Adrenal gland (tissue), 12 donors: ENCODE results near the gene TFF2. TPM values are rescaled to one million over a fixed set of nuclear protein-coding genes. Genes with fewer than 3 reads are reported as not detected.

Experiments used
- DNase-seq, 7 donors: peaks; one replicate each; pipeline ENCODE4 v3.0.0-alpha.2; 2019 to 2020
- H3K27ac ChIP-seq, 5 donors: fragments of 200-600 bp; sonication (generic) in 4 of 5; 1 replicate in 3 of 5; 2 replicates in 2 of 5; pipeline versions ENCODE4 v1.5.1 to v1.8.0; 2016 to 2020; ENCODE audit warnings: mild to moderate bottlenecking in 1 of 5
- H3K27me3 ChIP-seq: fragments of 200-600 bp; 2 replicates; pipeline ENCODE4 v1.8.0; 2021
- H3K36me3 ChIP-seq, 2 donors: fragments of 200-600 bp; replicated peaks in 1 of 2; 1 replicate in 1 of 2; 2 replicates in 1 of 2; pipeline versions ENCODE4 v1.5.1 to v1.8.0; 2018 to 2022
- H3K4me1 ChIP-seq, 2 donors: fragments of 200-600 bp; replicated peaks in 1 of 2; 1 replicate in 1 of 2; 2 replicates in 1 of 2; pipeline versions ENCODE4 v1.5.1 to v1.8.0; 2018 to 2021
- H3K4me3 ChIP-seq, 4 donors: fragments of 200-600 bp; sonication (generic) in 3 of 4; one replicate each; pipeline ENCODE4 v1.5.1; 2016 to 2018
- H3K9me3 ChIP-seq, 3 donors: fragments of 200-600 bp; sonication (generic) in 1 of 3; replicated peaks in 1 of 3; 1 replicate in 2 of 3; 2 replicates in 1 of 3; pipeline versions ENCODE4 v1.5.1 to v1.8.0; 2016 to 2021
- POLR2A ChIP-seq, 2 donors: fragments of 450-650 bp; IDR thresholded peaks; one replicate each; pipeline ENCODE4 v1.6.1; 2017; ENCODE audit warnings: antibody characterized with exemption in 2 of 2, mild to moderate bottlenecking in 2 of 2, moderate library complexity in 1 of 2
- WGBS, 4 donors: extraction: QIAGEN DNeasy Blood & Tissue Kit in 2 of 4; methylation state at CpG; one replicate each; pipeline versions ENCODE4 v1.1.5 to v1.1.7; 2013 to 2017; 5-methylcytosine and 5-hydroxymethylcytosine counted together
- intact Hi-C, 2 donors: fragments of 100-400 bp; cut with DNase I; formaldehyde crosslinking; loops; one replicate each; pipeline versions ENCODE4 v1.14.1 to v1.15.0; 2022 to 2023
- polyA plus RNA-seq, 3 donors: library from polyadenylated mRNA; stranded (reverse); fragments of 200-250 nt in 2 of 3; fragments of 350-450 nt in 1 of 3; fragmentation: Illumina TruSeq in 1 of 3; extraction: RNeasy Lipid Tissue Mini Kit (QIAGEN cat#74804) in 1 of 3; gene quantifications; one replicate each; pipeline ENCODE4 v1.2.3, GENCODE V29; 2013 to 2014
- total RNA-seq, 9 donors: library from RNA; depleted of rRNA in 4 of 9; stranded (reverse); fragments of >200 nt in 4 of 9; fragments of 120-200 nt in 1 of 9; fragmentation: NEBNext Ultra II Directional in 1 of 9; extraction: Animal tissue kit (Norgen Biotek cat#: 25700) in 1 of 9; gene quantifications; one replicate each; pipeline versions ENCODE4 v1.1.0 to v1.2.4, GENCODE V29; 2013 to 2023
- TF ChIP-seq, protein P1 (sequence below), 6 experiments: fragments of 450-650 bp in 4 of 6; fragments of 200-600 bp in 2 of 6; sonication (generic) in 1 of 6; IDR thresholded peaks; 1 replicate in 5 of 6; 2 replicates in 1 of 6; pipeline versions ENCODE4 v1.5.1 to v1.8.0; 2016 to 2021; ENCODE audit warnings: antibody characterized with exemption in 6 of 6, mild to moderate bottlenecking in 2 of 6, moderate library complexity in 1 of 6
- donor health status: healthy with polysubstance abuse.
- donor health status: Bipolar disorder and iron deficiency.
- donor health status: DM: yes; HTN: yes; CAD: no.
- donor health status: DM: no; HTN: no; CAD: no.
- donor health status: DM: no; HTN: no; CAD: no.
- donor health status: DM: yes; HTN: yes; CAD: no.

TFF2 gene
- total and polyA plus RNA-seq, 12 donors: 0.17 to 0.39 TPM; not detected in 10

- DNase-seq: peak in 2 of 7 donors; percentile 12 to 15
- Histone ChIP-seq H3K4me1 (no peaks in the 10 kb centered on the region), H3K4me3 (no peak overlapping the region), H3K27ac (no peak overlapping the region), H3K36me3 (no peaks in the 10 kb centered on the region), H3K9me3 (no peaks in the 10 kb centered on the region), H3K27me3 (no peaks in the 10 kb centered on the region)
- intact Hi-C loops: no loop called here
- TF ChIP-seq, protein P1, sequence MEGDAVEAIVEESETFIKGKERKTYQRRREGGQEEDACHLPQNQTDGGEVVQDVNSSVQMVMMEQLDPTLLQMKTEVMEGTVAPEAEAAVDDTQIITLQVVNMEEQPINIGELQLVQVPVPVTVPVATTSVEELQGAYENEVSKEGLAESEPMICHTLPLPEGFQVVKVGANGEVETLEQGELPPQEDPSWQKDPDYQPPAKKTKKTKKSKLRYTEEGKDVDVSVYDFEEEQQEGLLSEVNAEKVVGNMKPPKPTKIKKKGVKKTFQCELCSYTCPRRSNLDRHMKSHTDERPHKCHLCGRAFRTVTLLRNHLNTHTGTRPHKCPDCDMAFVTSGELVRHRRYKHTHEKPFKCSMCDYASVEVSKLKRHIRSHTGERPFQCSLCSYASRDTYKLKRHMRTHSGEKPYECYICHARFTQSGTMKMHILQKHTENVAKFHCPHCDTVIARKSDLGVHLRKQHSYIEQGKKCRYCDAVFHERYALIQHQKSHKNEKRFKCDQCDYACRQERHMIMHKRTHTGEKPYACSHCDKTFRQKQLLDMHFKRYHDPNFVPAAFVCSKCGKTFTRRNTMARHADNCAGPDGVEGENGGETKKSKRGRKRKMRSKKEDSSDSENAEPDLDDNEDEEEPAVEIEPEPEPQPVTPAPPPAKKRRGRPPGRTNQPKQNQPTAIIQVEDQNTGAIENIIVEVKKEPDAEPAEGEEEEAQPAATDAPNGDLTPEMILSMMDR (IDR thresholded peaks at IDR 0.05): no peak
- no peak for TF ChIP-seq POLR2A (IDR thresholded peaks at IDR 0.05)
- 71 to 89% (median 84%) methylated on average over 9 to 11 of the region's 11 CpGs for WGBS, 4 donors
Observed at GRCh38 chr21:42343963-42344510, 6.8 kb downstream of the TFF2 start.

DNA sequence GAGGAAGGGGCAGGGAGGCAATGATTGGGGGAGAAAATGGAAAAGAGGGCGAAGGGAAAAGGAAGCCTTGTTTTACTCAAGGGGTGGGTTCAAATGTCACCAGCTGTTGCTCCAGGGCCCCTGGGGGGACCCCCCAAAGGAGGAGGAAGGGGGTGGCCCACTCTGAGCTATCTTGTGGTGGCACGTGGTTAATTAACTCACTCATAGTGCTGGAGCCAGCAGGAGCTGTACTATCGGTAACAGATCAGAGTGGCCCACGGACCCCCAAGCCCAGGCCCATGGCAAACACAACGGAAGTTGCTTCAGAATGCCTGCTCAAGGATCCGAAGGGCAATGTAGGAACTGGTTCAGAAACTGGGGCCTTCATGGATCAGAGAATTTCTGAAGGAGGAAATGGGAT lies 7.2 kb downstream of the TFF2 start:
- no peak for TF ChIP-seq POLR2A (IDR thresholded peaks at IDR 0.05)
- TF ChIP-seq, protein P1 (IDR thresholded peaks at IDR 0.05): no peak
- WGBS, 4 donors: 82 to 88% (median 85%) methylated on average over 6 of the region's 6 CpGs
- Histone ChIP-seq H3K4me3 (no peak overlapping the region), H3K36me3 (no peaks in the 10 kb centered on the region), H3K9me3 (no peaks in the 10 kb centered on the region), H3K4me1 (no peaks in the 10 kb centered on the region), H3K27me3 (no peaks in the 10 kb centered on the region), H3K27ac (no peak overlapping the region)
- peak in 2 of 7 donors; percentile 9 to 34 for DNase-seq
- intact Hi-C loops: no loop called here

GRCh38 chr21:42343101-42343500 lies 7.7 kb downstream of the TFF2 start:
- intact Hi-C loops: no loop called here
- WGBS, 4 donors: 73 to 82% (median 76%) methylated on average over 7 to 10 of the region's 10 CpGs
- H3K9me3 ChIP-seq: no peaks in the 10 kb centered on the region

DNA sequence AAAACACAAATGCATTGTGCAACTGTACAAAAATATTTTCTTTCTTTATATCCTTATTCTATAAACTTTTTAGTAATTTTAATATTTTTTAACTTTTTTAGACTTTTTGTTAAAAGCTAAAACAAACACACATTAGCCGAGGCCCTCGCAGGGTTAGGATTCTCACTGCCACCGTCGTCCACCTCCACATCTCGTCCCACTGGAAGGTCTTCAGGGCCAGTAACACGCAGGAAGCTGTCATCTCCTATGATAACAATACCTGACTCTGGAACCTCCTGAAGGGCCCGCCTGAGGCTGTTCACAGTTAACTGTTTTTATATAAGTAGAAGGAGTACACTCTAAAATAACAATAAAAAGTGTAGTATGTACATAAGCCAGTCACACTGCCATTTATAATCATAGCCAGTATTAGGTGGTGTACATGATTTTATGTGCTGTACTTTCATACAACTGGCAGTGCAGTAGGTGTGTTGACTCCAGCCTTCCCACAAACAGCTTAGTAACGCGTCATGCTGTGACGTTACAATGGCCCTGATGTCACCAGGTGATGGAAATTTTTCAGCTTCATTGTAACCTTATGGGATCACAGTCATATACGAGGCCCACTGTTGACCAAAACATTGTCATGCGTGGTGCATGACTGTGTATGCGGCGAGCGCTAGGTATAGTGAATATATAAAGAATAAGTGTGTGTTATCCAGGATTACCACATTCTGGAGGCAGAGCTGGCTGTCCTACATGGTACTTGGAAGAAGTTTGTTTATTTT lies 8.8 kb downstream of the TFF2 start:
- Histone ChIP-seq H3K27ac (no peak overlapping the region), H3K36me3 (no peaks in the 10 kb centered on the region), H3K27me3 (peaks cover 6% of the 10 kb centered on the region), H3K4me3 (no peak overlapping the region), H3K9me3 (no peaks in the 10 kb centered on the region), H3K4me1 (no peaks in the 10 kb centered on the region)
- WGBS, 4 donors: 87 to 94% (median 91%) methylated on average over 15 of the region's 15 CpGs
- TF ChIP-seq, protein P1 (IDR thresholded peaks at IDR 0.05): no peak
- TF ChIP-seq POLR2A (IDR thresholded peaks at IDR 0.05): no peak
- intact Hi-C loops: no loop called here
- peak in 2 of 7 donors; percentile 10 to 42 for DNase-seq

More at GRCh38 chr21:42343101-42343500, 7.7 kb downstream of the TFF2 start:
- H3K27ac ChIP-seq: no peak overlapping the region
- H3K36me3 ChIP-seq: no peaks in the 10 kb centered on the region
- H3K4me1 ChIP-seq: no peaks in the 10 kb centered on the region
- no peaks in the 10 kb centered on the region for H3K27me3 ChIP-seq
- peak in 1 of 7 donors; percentile 2 for DNase-seq
- TF ChIP-seq, protein P1 (IDR thresholded peaks at IDR 0.05): no peak
- TF ChIP-seq POLR2A (IDR thresholded peaks at IDR 0.05): no peak
- no peak overlapping the region for H3K4me3 ChIP-seq
